Measurements from ENCODE around the gene SOX8.
"Not testable (repeated sequence)": the region's sequence is repeated elsewhere in the genome, so short reads cannot be mapped to it uniquely, and the experiment has no call there.

SOX8 gene

GRCh38 chr16:955766-956165, 25.8 kb upstream of the SOX8 start:
- not testable (repeated sequence) for DNase-seq (ENCODE audit: low spot score)

GRCh38 chr16:959232-960040, 22.1 kb upstream of the SOX8 start:
- no peak for DNase-seq (ENCODE audit: low spot score)

- DNase-seq (ENCODE audit: low spot score): no peak
Measured at GRCh38 chr16:962366-962765, 19.2 kb upstream of the SOX8 start.

GRCh38 chr16:962901-963814, 18.4 kb upstream of the SOX8 start:
- no peak for DNase-seq (ENCODE audit: low spot score)

- no peak for DNase-seq (ENCODE audit: low spot score)
Measured at GRCh38 chr16:963913-964312, 17.7 kb upstream of the SOX8 start.

DNA sequence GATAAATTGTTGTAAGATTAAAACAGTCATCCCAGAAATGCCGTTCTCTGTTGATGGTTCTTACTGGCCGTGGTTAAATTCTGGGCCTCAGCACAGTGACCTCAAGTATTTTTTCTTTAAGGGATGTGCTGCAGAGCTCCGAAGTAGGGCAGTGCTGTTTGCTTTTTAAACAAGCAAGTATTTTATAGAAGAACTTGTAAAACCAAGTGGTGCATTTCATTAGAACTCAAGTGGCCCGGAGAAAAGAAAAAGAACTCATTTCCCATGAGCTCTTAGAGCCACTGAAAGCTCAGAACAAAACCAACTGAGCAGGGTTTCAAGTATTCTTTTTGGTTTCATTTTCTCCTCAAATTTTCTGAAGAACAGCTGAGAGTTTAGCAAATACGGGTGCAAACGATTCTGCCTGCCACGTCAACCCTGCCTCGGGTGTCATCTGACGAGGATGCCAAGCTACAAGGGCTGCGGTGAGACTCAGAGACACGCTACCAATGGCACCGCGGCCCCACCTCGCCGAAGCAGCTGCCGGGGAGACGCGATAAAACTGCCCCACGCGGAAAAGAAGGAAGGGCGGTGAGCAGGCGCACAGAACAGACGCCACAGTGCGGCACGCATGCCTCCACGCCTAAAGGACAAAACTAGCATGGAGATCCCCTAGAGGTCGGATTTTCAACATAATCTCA, 17.1 kb upstream of the SOX8 start:
- no peak for DNase-seq (ENCODE audit: low spot score)

DNA sequence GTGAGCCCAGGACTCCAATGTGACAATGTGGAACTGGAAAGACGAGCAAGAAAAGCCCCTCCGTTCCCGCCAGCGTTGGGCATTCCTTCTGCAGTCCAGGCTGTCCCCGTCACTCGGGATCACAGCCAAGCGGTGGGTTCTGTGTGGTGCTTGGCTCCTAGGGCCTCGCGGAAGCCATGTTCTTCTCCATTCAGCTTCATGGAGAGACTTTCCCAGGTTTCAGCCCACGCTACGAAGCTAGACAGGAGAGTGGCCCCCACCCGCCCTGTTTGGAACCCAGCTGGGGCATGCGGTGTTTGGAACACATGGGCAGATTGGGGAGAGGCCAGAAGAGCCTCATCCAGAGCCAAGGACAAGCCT, 16.6 kb upstream of the SOX8 start:
- no peak for DNase-seq (ENCODE audit: low spot score)

GRCh38 chr16:965487-965886, 16.1 kb upstream of the SOX8 start:
- no peak for DNase-seq (ENCODE audit: low spot score)

GRCh38 chr16:966035-966434, 15.5 kb upstream of the SOX8 start:
- no peak for DNase-seq (ENCODE audit: low spot score)

- DNase-seq (ENCODE audit: low spot score): no peak
Measured at GRCh38 chr16:966505-966904, 15.1 kb upstream of the SOX8 start.

DNA sequence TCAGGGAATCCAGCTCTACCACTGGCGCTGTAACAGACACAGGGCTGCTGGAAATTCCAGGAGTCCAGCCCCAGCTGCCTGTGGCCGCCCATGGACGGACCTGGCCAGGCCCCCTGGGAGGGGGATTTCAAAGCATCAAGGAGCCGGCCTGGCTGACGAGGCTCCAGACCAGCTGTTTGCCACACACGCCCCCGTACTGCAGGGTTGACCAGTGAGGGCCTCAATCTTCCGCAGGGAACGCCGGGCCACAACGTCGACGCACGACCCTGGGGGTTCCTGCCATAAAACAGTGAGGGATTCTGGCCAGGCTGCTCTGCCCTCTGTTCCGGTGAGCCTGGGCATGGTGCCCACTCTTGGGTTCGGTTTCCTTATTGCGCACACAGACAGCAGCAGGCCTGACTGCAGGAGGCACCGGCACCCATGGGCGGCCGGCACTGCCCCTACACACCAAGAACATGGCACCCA, 14.5 kb upstream of the SOX8 start:
- no peak for DNase-seq (ENCODE audit: low spot score)

GRCh38 chr16:967546-968295, 13.8 kb upstream of the SOX8 start:
- DNase-seq (ENCODE audit: low spot score): no peak

- DNase-seq (ENCODE audit: low spot score): no peak
Measured at GRCh38 chr16:968620-969019, 12.9 kb upstream of the SOX8 start.

DNA sequence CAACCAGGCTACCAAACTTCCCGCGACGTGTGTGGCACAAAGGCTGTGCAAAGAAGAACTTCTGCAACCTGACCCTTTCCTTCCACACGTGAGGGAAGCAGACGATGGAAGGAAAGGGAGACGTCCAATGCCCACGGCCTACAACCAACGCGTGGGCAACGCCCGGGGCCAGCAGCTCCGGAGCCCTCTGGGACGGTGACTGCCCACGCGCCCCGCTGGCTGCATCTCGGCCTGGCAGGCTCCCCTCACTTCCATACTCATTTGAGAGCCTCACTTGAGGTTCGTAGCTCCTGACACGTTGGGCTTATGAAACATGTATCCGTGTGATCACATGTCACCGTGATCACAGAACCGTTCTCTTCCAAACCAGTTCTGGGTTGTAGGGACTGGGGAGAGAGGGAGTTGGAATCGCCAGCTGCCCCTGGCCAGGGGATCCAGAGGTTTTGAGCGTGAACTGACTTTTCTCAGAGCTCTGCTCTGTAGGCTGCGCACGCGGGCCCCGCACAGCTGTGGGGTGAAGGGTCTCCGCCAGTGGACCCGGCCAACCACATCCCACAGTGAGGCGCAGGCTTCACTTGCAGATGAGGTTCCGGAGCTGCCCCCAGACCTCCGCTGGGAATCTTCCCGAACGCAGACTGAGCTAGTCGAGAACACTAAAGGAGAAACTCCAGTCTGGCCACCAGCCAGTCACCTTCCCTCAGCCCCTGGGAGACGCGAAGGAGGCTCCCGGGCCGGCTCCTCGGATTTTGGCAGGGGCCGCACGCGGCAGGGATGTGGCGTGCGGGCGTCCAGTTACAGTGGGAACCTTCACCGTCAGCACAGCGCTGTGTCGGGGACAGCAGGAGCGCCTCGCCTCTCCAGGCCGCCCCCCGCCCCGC, 11.8 kb upstream of the SOX8 start:
- no peak for DNase-seq (ENCODE audit: low spot score)

DNA sequence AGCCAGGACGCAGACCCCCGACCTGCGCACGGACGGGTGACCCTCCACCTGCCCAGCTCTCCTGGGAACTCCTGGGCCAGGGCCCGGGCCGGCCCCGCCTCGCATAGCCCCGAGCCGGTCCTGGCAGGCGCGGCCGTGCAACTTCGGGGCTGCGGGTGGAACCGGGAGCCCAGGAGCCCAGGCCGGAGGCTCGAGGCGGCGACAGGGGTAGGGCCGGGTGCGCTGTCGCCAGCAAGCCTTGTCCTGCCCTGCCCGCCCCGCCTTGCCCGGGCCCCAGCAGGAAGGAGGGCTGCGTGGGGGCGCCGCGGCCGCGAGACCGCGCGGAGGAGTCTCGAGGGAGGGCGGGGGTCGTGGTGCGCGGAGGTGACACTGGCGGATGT, 11.2 kb upstream of the SOX8 start:
- DNase-seq (ENCODE audit: low spot score): no peak

GRCh38 chr16:970766-971581, 10.6 kb upstream of the SOX8 start, which contains the start of gene LMF1:
TSS of gene LMF1 (minus strand) at chr16:970984. CDS start at chr16:970980, 4 bp downstream.
- peak; percentile 90 for DNase-seq (ENCODE audit: low spot score)

GRCh38 chr16:971582-971905, 10.0 kb upstream of the SOX8 start:
- DNase-seq (ENCODE audit: low spot score): no peak

- no peak for DNase-seq (ENCODE audit: low spot score)
Measured at GRCh38 chr16:971981-972315, 9.6 kb upstream of the SOX8 start.

GRCh38 chr16:972316-973002, 9.1 kb upstream of the SOX8 start:
- no peak for DNase-seq (ENCODE audit: low spot score)

DNA sequence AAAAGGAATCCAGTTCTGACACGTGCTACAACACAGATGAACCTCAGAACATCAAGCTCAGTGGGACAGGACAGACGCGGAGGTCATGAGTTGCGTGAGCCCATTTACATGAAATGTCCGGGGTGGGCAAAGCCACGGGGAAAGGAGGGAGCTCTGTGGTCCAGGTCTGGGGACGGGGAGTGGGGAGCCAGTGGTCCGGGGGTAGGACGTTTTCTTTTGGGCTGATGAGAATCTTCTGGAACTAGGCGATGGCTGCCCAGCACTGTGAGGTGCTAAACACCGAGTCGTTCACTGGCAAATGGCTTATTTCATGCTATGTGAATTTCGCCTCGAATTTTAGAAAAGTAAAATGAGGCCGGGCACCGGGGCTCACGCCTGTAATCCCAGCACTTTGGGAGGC, 8.2 kb upstream of the SOX8 start:
- DNase-seq (ENCODE audit: low spot score): no peak

All from RKO (cell line).